Upper lobe of left lung (tissue), 6 donors: Measurements from ENCODE around the gene TSC22D1. TPM values are rescaled to one million over a fixed set of nuclear protein-coding genes. Genes with fewer than 3 reads are reported as not detected.

Source experiments
- ATAC-seq, 2 donors: fragments of 200-7000 bp; cut with Tn5 transposase; one replicate each; pipeline ENCODE4 v1.9.1; 2022; ENCODE audit warnings: mild to moderate bottlenecking in 2 of 2, moderate library complexity in 2 of 2; ENCODE audit not compliant: low FRiP score in 2 of 2
- DNase-seq, 2 donors: peaks; one replicate each; pipeline ENCODE4 v3.0.0-alpha.2; 2019 to 2020
- H3K27ac ChIP-seq, 4 donors: fragments of 200-600 bp; sonication (generic); one replicate each; pipeline ENCODE4 v1.5.1; 2016 to 2019
- H3K27me3 ChIP-seq, 4 donors: fragments of 200-600 bp; sonication (generic); one replicate each; pipeline ENCODE4 v1.5.1; 2017 to 2019
- H3K36me3 ChIP-seq, 4 donors: fragments of 200-600 bp; sonication (generic); one replicate each; pipeline ENCODE4 v1.5.1; 2016 to 2019
- H3K4me1 ChIP-seq, 4 donors: fragments of 200-600 bp; sonication (generic); one replicate each; pipeline ENCODE4 v1.5.1; 2018 to 2019
- H3K4me3 ChIP-seq, 4 donors: fragments of 200-600 bp; sonication (generic); one replicate each; pipeline ENCODE4 v1.5.1; 2017 to 2019; ENCODE audit warnings: mild to moderate bottlenecking in 2 of 4, moderate library complexity in 1 of 4
- H3K9me3 ChIP-seq, 4 donors: fragments of 200-600 bp; sonication (generic); one replicate each; pipeline ENCODE4 v1.5.1; 2018 to 2019
- CTCF ChIP-seq, 6 experiments: fragments of 450-650 bp in 4 of 6; fragments of 200-600 bp in 2 of 6; sonication (generic) in 2 of 6; IDR thresholded peaks; one replicate each; pipeline ENCODE4 v1.5.1; 2016 to 2019; ENCODE audit warnings: antibody characterized with exemption in 6 of 6
- EP300 ChIP-seq, 4 donors: sonication (generic); formaldehyde crosslinking; IDR thresholded peaks; one replicate each; pipeline ENCODE4 v1.5.1; 2017; ENCODE audit warnings: antibody characterized with exemption in 4 of 4, control low read depth in 2 of 4
- POLR2A ChIP-seq, 4 donors: fragments of 450-650 bp; IDR thresholded peaks; one replicate each; pipeline ENCODE4 v1.5.1; 2016 to 2017; ENCODE audit warnings: antibody characterized with exemption in 4 of 4, mild to moderate bottlenecking in 2 of 4
- POLR2AphosphoS5 ChIP-seq, 2 donors: sonication (generic); formaldehyde crosslinking; IDR thresholded peaks; one replicate each; pipeline ENCODE4 v1.5.1; 2017; ENCODE audit warnings: antibody characterized with exemption in 2 of 2
- WGBS, 2 donors: methylation state at CpG; one replicate each; pipeline ENCODE4 v1.1.5; 2017 to 2018; 5-methylcytosine and 5-hydroxymethylcytosine counted together
- total RNA-seq, 6 donors: library from RNA; depleted of rRNA in 4 of 6; stranded (reverse); fragments of >200 nt in 4 of 6; gene quantifications; one replicate each; pipeline versions ENCODE4 v1.1.0 to v1.2.1, GENCODE V29; 2016 to 2021
- donor health status: DM: no; HTN: no; CAD: no; lungs with moderate emphysema.
- donor health status: DM: no; HTN: yes; CAD: no; lungs with severe emphysema.

Gene TSC22D1
- total RNA-seq, 6 donors from 2014 or later: 66.0 to 158 (median 115) TPM

- 45 to 57% methylated on average over 4 of the region's 4 CpGs for WGBS, 2 donors
- TF ChIP-seq EP300 (IDR thresholded peaks at IDR 0.05): no peak
- Histone ChIP-seq H3K36me3 (peaks cover 0 to 4% (median under 1%) of the 10 kb centered on the region in 4 donors), H3K4me3 (no peak overlapping the region), H3K4me1 (peaks cover 8 to 10% (median 8%) of the 10 kb centered on the region in 4 donors), H3K27me3 (no peaks in the 10 kb centered on the region), H3K27ac (no peak overlapping the region), H3K9me3 (no peaks in the 10 kb centered on the region)
- DNase-seq (no peak), ATAC-seq (no peak)
Observed at GRCh38 chr13:44439452-44440024, 136.6 kb downstream of the TSC22D1 start.

DNA sequence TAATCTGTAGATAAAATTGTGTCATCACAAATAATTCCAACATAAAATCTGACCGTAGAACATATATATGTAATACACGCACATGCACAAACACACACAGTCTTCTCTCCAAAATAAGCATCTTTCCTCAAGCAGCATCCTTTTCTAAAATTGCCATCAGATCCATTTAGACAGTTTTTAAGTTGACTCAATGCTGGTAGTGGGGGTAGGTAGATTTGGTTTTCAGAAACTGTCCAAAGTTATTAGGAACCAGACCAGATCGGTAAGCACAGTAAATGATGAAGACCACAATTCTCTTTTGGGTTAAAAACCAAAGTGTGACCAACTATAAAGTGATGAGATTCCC is 137.9 kb downstream of the TSC22D1 start:
- 8% methylated on average over 3 of the region's 3 CpGs for WGBS, 2 donors
- peaks cover 15 to 20% (median 16%) of the 10 kb centered on the region in 4 donors for H3K4me1 ChIP-seq
- peaks cover 0 to 18% (median 10%) of the 10 kb centered on the region in 4 donors for H3K36me3 ChIP-seq
- no peak overlapping the region for H3K27ac ChIP-seq
- no peaks in the 10 kb centered on the region for H3K9me3 ChIP-seq
- TF ChIP-seq POLR2AphosphoS5 (IDR thresholded peaks at IDR 0.05): no peak
- TF ChIP-seq CTCF (IDR thresholded peaks at IDR 0.05): peak in 2 of 6 experiments; percentile 2 to 4
- DNase-seq (no peak), ATAC-seq (no peak)
- no peaks in the 10 kb centered on the region for H3K27me3 ChIP-seq
- H3K4me3 ChIP-seq: no peak overlapping the region

- Histone ChIP-seq H3K27me3 (no peaks in the 10 kb centered on the region), H3K4me1 (peaks cover 15 to 26% (median 19%) of the 10 kb centered on the region in 4 donors), H3K27ac (peak overlapping the region; percentile 91 to 97 (median 92)), H3K4me3 (peak overlapping the region; percentile 53 to 78 (median 75)), H3K9me3 (no peaks in the 10 kb centered on the region), H3K36me3 (peaks cover 0 to 22% (median 10%) of the 10 kb centered on the region in 4 donors)
- DNase-seq (no peak), ATAC-seq (peak in 1 of 2 donors; percentile 54)
- 4% methylated on average over 5 of the region's 5 CpGs for WGBS, 2 donors
- TF ChIP-seq POLR2AphosphoS5 (IDR thresholded peaks at IDR 0.05): no peak
- TF ChIP-seq CTCF (IDR thresholded peaks at IDR 0.05): peak in 5 of 6 experiments; percentile 45 to 58 (median 49)
Observed at GRCh38 chr13:44437356-44438233, 138.5 kb downstream of the TSC22D1 start.

DNA sequence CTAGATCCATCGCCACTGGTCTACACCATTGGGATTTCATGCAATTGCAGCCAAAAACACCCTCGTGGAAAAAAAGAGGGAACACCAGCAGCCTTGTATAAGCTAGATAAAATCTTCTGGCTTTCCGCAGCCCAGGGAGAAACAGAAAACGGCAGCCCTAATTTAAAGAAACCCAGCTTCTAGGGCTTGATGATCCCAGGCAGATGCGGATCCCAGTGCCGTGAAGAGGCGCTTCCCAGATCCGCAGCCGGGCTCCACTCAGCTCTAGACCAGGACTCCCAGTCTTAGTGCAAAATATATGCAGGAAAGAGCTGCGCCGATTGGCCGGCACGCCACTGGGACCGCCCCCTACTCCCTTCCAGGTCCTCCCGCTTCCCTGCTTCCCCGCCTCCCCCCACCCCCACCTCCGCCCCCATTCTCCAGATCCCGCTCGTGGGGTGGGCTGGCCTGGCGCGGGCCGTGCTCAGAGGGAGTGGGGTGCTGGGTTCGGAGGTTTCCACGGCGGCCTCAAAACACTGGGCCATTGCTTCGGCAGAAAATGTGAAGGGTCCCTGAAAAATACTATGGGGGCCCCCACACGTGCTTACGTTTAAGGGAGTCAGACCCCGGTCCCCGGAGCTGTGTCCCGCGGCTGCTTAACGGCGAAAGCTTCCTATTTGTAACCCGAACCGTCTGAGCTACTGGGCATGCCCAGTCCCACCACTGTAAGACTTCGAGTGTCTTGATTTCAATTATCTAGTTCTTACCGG is 139.4 kb downstream of the TSC22D1 start:
- peak; percentile 95 to 96 for DNase-seq
- H3K4me1 ChIP-seq: peaks cover 15 to 30% (median 20%) of the 10 kb centered on the region in 4 donors
- H3K9me3 ChIP-seq: no peaks in the 10 kb centered on the region
- 0 to 1% methylated on average over 19 to 37 of the region's 38 CpGs for WGBS, 2 donors
- H3K27me3 ChIP-seq: no peaks in the 10 kb centered on the region
- peaks cover 0 to 22% (median 10%) of the 10 kb centered on the region in 4 donors for H3K36me3 ChIP-seq
- H3K27ac ChIP-seq: peak overlapping the region; percentile 91 to 97 (median 92)
- H3K4me3 ChIP-seq: peak overlapping the region; percentile 53 to 78 (median 75)
- TF ChIP-seq CTCF (IDR thresholded peaks at IDR 0.05) (no peak), POLR2A (IDR thresholded peaks at IDR 0.05) (peak; percentile 87 to 98 (median 96)), POLR2AphosphoS5 (IDR thresholded peaks at IDR 0.05) (peak; percentile 97 to 100), EP300 (IDR thresholded peaks at IDR 0.05) (peak in 1 of 4 donors; percentile 70)
- ATAC-seq: peak; percentile 94 to 96
